Smooth muscle cell of the umbilical artery (primary cell): ENCODE data around the gene CEMIP. TPM values are rescaled to one million over a fixed set of nuclear protein-coding genes. Genes with fewer than 3 reads are reported as not detected.

Source experiments
- total RNA-seq: library from RNA; depleted of rRNA; stranded (reverse); fragments of >200 nt; gene quantifications from 2 replicates; pipeline ENCODE4 v1.2.3, GENCODE V29; 2014

CEMIP gene, protein sequence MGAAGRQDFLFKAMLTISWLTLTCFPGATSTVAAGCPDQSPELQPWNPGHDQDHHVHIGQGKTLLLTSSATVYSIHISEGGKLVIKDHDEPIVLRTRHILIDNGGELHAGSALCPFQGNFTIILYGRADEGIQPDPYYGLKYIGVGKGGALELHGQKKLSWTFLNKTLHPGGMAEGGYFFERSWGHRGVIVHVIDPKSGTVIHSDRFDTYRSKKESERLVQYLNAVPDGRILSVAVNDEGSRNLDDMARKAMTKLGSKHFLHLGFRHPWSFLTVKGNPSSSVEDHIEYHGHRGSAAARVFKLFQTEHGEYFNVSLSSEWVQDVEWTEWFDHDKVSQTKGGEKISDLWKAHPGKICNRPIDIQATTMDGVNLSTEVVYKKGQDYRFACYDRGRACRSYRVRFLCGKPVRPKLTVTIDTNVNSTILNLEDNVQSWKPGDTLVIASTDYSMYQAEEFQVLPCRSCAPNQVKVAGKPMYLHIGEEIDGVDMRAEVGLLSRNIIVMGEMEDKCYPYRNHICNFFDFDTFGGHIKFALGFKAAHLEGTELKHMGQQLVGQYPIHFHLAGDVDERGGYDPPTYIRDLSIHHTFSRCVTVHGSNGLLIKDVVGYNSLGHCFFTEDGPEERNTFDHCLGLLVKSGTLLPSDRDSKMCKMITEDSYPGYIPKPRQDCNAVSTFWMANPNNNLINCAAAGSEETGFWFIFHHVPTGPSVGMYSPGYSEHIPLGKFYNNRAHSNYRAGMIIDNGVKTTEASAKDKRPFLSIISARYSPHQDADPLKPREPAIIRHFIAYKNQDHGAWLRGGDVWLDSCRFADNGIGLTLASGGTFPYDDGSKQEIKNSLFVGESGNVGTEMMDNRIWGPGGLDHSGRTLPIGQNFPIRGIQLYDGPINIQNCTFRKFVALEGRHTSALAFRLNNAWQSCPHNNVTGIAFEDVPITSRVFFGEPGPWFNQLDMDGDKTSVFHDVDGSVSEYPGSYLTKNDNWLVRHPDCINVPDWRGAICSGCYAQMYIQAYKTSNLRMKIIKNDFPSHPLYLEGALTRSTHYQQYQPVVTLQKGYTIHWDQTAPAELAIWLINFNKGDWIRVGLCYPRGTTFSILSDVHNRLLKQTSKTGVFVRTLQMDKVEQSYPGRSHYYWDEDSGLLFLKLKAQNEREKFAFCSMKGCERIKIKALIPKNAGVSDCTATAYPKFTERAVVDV (N-terminal part only)
- total RNA-seq, result 3.9 and 4.8 TPM in 2 replicates

DNA sequence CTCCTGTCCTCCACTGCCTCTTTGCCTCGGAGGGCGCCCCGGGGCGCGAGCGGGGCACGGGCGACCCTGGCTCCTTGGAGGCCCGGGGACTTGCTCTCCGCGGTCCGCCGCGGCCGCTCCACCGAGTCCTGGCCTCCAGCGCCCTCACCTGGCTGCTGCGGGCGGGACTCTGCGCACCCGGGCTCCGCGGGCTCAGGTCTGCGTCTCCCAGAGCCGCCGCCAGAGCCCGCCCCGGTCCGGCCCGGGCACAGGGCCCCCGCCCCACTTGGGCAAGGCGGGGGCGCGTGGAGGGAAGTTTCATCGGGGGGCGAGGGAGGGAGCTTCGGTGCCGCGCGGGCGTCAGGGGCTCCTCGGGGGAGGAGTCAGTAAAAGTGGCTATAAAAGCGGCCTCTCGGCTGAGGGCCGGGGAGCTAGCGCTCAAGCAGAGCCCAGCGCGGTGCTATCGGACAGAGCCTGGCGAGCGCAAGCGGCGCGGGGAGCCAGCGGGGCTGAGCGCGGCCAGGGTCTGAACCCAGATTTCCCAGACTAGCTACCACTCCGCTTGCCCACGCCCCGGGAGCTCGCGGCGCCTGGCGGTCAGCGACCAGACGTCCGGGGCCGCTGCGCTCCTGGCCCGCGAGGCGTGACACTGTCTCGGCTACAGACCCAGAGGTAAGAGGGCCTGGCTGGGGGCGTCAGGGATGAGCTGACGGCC lies at the start of gene CEMIP:
CEMIP (plus strand) TSS at position 407 of the 694 bp plus-strand sequence. CDS start 94,510 bp downstream, outside the sequence.

DNA sequence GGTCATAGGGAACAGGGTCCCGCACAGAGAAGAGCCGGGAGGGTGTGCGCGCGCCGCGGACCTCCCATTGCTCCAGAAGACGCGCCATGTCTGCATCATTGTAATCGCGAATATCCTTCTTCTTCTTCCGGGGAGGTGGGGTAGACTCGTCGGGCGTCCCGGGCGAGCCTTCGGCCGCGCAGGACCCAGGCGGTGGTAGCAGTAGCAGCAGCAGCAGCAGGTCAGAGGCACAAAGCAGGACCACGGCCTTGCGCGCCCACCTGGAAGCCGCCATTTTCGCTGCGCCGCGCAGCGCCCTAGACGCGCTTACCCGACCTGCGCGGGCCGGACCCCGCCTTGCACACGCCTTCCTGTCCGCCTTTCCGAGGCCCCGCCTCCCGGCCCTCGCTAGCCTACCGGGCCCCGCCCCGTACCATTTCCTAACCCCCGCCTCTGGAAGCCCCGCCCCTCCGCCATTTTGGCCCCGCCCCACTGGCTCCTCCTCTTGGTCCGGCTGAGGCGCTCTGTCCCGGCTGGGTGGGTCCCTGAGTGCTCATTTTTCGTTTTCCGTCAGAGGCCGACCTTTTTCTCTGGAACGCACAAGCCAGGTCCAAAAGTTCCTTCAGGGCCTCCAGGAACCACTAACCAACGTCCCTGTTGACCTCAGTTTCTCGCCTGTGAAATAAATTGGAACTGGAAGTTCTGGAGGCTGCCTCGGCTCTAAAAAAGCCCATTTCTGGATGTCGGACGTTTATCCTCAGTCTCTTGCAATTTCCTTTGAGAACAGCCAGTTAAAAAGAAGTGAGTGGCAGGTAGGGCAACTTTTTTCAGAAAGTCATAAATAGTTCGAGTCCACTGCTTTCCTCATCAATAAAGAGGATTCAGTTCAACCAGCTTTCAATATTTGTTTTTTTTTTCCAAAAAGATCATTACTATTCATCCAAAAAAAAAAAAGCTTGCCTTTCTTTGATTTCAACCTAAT lies 210.6 kb downstream of the CEMIP start, which contains the start of gene MESD:
MESD (minus strand) TSS at position 302 of the 961 bp plus-strand sequence; CDS start at position 274, 28 bp downstream.

DNA sequence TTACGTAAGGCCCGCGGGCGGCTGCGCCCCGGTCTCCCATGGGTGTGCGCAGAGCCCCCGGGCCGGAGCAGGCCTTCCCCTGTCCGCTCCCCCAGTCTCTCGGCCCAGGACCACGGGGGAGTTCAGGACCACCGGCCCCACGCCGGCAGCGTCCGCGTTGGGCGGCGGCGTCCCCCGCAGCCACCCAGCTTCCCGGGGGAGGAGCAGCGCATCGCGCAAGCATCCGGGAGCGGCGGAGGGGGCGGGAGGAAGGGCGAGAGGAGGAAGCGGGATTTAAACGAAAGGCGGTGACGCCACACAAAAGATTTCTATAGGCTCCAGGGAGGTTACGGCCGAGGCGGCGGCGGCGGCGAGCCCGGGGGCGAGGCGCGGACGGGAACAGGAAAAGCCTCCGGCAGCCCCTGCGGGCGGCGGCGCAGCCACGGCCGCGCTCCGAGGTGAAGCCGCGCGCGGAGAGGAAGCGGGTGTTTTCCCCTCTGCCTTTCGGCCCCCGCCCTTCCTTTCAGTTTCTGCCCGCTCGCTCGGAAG lies 221.5 kb downstream of the CEMIP start, which contains the start of gene TLNRD1:
TLNRD1 (plus strand) TSS at position 300 of the 528 bp plus-strand sequence. CDS start 1,349 bp downstream, outside the sequence.

Other genes with a start within 250 kb of the CEMIP start
- 3.0 and 7.7 TPM in 2 replicates for gene ABHD17C, start 84.1 kb upstream of the CEMIP start, total RNA-seq
- 24.9 and 27.8 TPM in 2 replicates for gene MESD, start 210.4 kb downstream of the CEMIP start, total RNA-seq
- 4.8 and 9.5 TPM in 2 replicates for gene TLNRD1, start 221.6 kb downstream of the CEMIP start, total RNA-seq